ENCODE data around the gene IL21R. TPM values are rescaled to one million over a fixed set of nuclear protein-coding genes. Genes with fewer than 3 reads are reported as not detected.
A peak's percentile ranks its signal among the peaks of the same experiment; 100 is the strongest.

IL21R gene
- total and polyA plus RNA-seq, 11 donors, result 0.04 to 6.0 (median 0.26) TPM; not detected in 1

DNA sequence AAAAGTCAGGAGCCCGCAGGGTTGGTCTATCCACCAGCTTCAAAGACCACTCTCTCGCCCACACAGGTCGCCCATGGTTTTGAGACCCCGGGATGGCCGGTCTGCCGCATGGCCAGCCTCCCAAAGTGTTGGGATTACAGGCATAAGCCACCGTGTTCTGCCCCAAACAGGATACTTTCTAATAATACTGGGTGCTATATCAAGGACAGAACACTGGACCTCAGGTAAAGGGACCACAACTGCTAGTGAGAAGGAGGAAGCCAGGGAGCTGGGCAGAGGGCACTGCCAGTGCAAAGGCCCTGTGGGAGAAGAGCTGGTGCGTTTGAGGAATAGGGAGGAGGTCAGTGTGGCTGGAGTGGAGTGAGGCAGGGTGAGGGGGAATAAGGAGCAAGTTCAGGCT lies 34.1 kb downstream of the IL21R start:
- peaks cover 0 to 7% (median 0%) of the 10 kb centered on the region in 9 donors for H3K27me3 ChIP-seq
- H3K4me1 ChIP-seq, result peaks cover 0 to 14% (median 0%) of the 10 kb centered on the region in 12 donors
- H3K36me3 ChIP-seq, result peaks cover 0 to 19% (median 0%) of the 10 kb centered on the region in 9 donors
- H3K9me3 ChIP-seq, result no peaks in the 10 kb centered on the region
- ATAC-seq, result no peak
- no peak overlapping the region for H3K27ac ChIP-seq
- intact Hi-C loops (cut with DNase I), result no loop called here
- WGBS, 4 donors, result 88 to 90% (median 89%) methylated on average over 8 of the region's 8 CpGs
- DNase-seq, result peak in 2 of 5 donors; percentile 1 to 8
- no peak overlapping the region for H3K4me3 ChIP-seq
- no peak for TF ChIP-seq POLR2A (IDR thresholded peaks at IDR 0.05)

DNA sequence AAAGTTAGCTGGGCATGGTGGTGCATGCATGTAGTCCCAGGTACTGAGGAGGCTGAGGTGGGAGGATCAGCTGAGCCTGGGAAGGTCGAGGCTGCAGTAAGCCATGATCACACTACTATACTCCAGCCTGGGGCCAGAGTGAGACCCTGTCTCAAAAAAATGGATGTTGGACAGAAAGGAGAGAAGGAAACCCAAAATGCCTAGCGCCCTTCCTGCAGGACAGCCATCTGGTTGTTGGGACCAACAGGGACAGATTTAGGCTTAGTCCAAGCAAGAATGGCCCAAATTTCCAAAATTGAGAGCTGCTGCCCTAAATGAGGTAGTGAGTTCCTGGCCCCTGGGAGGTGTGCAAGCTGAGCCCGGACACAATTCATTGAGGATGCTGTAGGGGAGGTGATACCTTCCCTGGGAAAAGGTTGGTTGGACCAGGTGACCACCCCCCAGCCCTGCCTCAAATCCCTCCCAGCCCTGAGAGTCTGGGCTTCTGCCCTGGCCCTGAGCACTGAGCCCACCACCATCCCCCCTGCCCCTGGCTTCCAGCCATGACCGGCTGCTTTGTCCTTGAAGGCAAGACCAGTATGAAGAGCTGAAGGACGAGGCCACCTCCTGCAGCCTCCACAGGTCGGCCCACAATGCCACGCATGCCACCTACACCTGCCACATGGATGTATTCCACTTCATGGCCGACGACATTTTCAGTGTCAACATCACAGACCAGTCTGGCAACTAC lies 35.1 kb downstream of the IL21R start:
- Histone ChIP-seq H3K36me3 (peaks cover 0 to 19% (median 0%) of the 10 kb centered on the region in 9 donors), H3K9me3 (no peaks in the 10 kb centered on the region), H3K4me1 (peaks cover 0 to 9% (median 0%) of the 10 kb centered on the region in 12 donors), H3K27me3 (peaks cover 0 to 3% (median 0%) of the 10 kb centered on the region in 9 donors), H3K4me3 (no peak overlapping the region), H3K27ac (no peak overlapping the region)
- DNase-seq (peak in 1 of 5 donors; percentile 9), ATAC-seq (no peak)
- WGBS, 4 donors, result 84 to 89% (median 88%) methylated on average over 7 to 9 of the region's 9 CpGs
- TF ChIP-seq CTCF (IDR thresholded peaks at IDR 0.05) (no peak), POLR2A (IDR thresholded peaks at IDR 0.05) (no peak)
- intact Hi-C loops (cut with DNase I), result no loop called here

- peaks cover 0 to 8% (median 0%) of the 10 kb centered on the region in 12 donors for H3K4me1 ChIP-seq
- no peak for TF ChIP-seq CTCF (IDR thresholded peaks at IDR 0.05)
- TF ChIP-seq POLR2A (IDR thresholded peaks at IDR 0.05), result no peak
- no peaks in the 10 kb centered on the region for H3K9me3 ChIP-seq
- no peak overlapping the region for H3K4me3 ChIP-seq
- intact Hi-C loops (cut with DNase I), result no loop called here
- peaks cover 0 to 19% (median 0%) of the 10 kb centered on the region in 9 donors for H3K36me3 ChIP-seq
- DNase-seq (peak in 1 of 5 donors; percentile 2), ATAC-seq (no peak)
- no peak overlapping the region for H3K27ac ChIP-seq
- 88 to 94% (median 92%) methylated on average over 6 of the region's 6 CpGs for WGBS, 4 donors
- H3K27me3 ChIP-seq, result no peaks in the 10 kb centered on the region
Measured at GRCh38 chr16:27437946-27438345, 36.0 kb downstream of the IL21R start.

DNA sequence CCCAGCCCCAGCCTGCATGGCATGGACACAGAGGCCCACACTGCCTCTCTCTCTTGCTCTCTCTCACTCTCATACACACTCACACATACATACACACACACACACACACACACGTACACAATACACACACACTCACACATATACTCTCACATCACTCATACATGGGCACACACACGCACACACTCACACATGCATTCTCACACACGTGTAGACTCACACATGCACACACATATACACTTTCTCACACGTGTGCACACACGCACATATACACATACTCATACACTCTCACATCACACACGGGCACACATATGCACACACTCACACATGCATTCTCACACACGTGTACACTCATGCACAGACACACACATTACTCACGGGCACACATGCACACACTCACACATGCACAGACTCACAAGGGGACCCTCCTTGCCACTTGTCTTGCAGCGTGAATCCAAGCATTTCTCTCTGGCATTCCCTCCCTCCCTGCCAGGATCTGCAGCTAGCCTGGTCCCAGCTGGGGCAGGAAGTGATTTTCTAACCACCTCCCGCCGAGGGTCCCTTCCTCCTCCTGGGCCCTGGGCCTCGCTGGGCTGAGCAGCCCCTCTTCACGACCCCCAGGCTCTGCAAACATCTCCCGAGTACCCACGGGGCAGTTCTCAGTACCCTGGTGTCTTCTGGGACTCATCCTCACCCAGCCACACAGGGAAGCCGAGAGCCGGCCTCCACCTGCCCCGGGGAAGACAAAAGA lies 37.5 kb downstream of the IL21R start:
- DNase-seq (no peak), ATAC-seq (no peak)
- Histone ChIP-seq H3K36me3 (peaks cover 0 to 24% (median 0%) of the 10 kb centered on the region in 9 donors), H3K27ac (no peak overlapping the region), H3K4me3 (no peak overlapping the region), H3K4me1 (no peaks in the 10 kb centered on the region), H3K9me3 (peaks cover 0 to 8% (median 4%) of the 10 kb centered on the region in 12 donors), H3K27me3 (no peaks in the 10 kb centered on the region)
- TF ChIP-seq POLR2A (IDR thresholded peaks at IDR 0.05), result no peak
- 69 to 76% (median 71%) methylated on average over 17 to 18 of the region's 18 CpGs for WGBS, 4 donors
- intact Hi-C loops (cut with DNase I), result no loop called here

DNA sequence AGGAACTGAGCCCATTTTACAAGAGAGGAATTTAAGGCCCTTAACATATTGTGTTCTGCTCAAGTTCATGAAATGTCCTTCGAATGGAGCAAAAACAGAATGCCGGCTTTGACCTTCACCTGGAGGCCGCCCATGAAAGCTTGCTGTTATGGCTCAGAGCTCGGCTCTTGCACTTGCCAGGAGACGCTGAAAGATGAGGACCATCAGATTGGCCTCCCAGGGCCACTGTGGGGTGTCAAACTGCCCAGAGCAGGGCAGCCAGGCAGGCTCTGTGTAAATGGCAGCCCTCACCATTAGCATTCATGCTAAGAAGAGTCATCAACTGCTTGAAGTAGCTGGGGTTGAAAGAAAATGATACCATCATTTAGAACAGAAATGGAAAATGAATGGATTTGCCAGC lies 39.3 kb downstream of the IL21R start:
- WGBS, 4 donors, result 75 to 78% (median 77%) methylated on average over 5 of the region's 5 CpGs
- Histone ChIP-seq H3K9me3 (peaks cover 0 to 14% (median 10%) of the 10 kb centered on the region in 12 donors), H3K4me1 (no peaks in the 10 kb centered on the region), H3K36me3 (peaks cover 0 to 38% (median 0%) of the 10 kb centered on the region in 9 donors), H3K4me3 (no peak overlapping the region), H3K27ac (no peak overlapping the region), H3K27me3 (peaks cover 0 to 7% (median 0%) of the 10 kb centered on the region in 9 donors)
- DNase-seq, result no peak
- TF ChIP-seq POLR2A (IDR thresholded peaks at IDR 0.05), result no peak
- TF ChIP-seq CTCF (IDR thresholded peaks at IDR 0.05), result no peak
- no peak for ATAC-seq
- intact Hi-C loops (cut with DNase I), result no loop called here

All from heart left ventricle (tissue), 16 donors.